ENCODE data around the gene INSRR.

The INSRR gene

GRCh38 chr1:156898161-156898566 is 39.2 kb upstream of the INSRR start:
- Histone ChIP-seq H3K36me3 (ENCODE audit: insufficient read depth, low read length) (no peaks in the 10 kb centered on the region), H3K9me3 (ENCODE audit: control insufficient read depth, insufficient read depth, low read length) (no peaks in the 10 kb centered on the region), H3K9ac (ENCODE audit: low read depth, low read length) (no peak overlapping the region), H3K4me1 (ENCODE audit: insufficient read depth, low read length) (peaks cover 36% of the 10 kb centered on the region)

GRCh38 chr1:156897078-156897825 is 38.3 kb upstream of the INSRR start:
- no peak overlapping the region for H3K9ac ChIP-seq (ENCODE audit: low read depth, low read length)
- no peaks in the 10 kb centered on the region for H3K9me3 ChIP-seq (ENCODE audit: control insufficient read depth, insufficient read depth, low read length)
- H3K4me1 ChIP-seq (ENCODE audit: insufficient read depth, low read length), result peaks cover 35% of the 10 kb centered on the region
- no peaks in the 10 kb centered on the region for H3K36me3 ChIP-seq (ENCODE audit: insufficient read depth, low read length)

GRCh38 chr1:156896490-156897033 is 37.6 kb upstream of the INSRR start:
- Histone ChIP-seq H3K9ac (ENCODE audit: low read depth, low read length) (no peak overlapping the region), H3K9me3 (ENCODE audit: control insufficient read depth, insufficient read depth, low read length) (no peaks in the 10 kb centered on the region), H3K4me1 (ENCODE audit: insufficient read depth, low read length) (peaks cover 32% of the 10 kb centered on the region), H3K36me3 (ENCODE audit: insufficient read depth, low read length) (no peaks in the 10 kb centered on the region)

GRCh38 chr1:156895927-156896326 is 37.0 kb upstream of the INSRR start:
- peaks cover 32% of the 10 kb centered on the region for H3K4me1 ChIP-seq (ENCODE audit: insufficient read depth, low read length)

GRCh38 chr1:156895455-156895812 is 36.5 kb upstream of the INSRR start:
- Histone ChIP-seq H3K9me3 (ENCODE audit: control insufficient read depth, insufficient read depth, low read length) (no peaks in the 10 kb centered on the region), H3K9ac (ENCODE audit: low read depth, low read length) (no peak overlapping the region), H3K4me1 (ENCODE audit: insufficient read depth, low read length) (peaks cover 32% of the 10 kb centered on the region), H3K36me3 (ENCODE audit: insufficient read depth, low read length) (no peaks in the 10 kb centered on the region)

More at GRCh38 chr1:156895927-156896326, 37.0 kb upstream of the INSRR start:
- Histone ChIP-seq H3K9ac (ENCODE audit: low read depth, low read length) (no peak overlapping the region), H3K36me3 (ENCODE audit: insufficient read depth, low read length) (no peaks in the 10 kb centered on the region), H3K9me3 (ENCODE audit: control insufficient read depth, insufficient read depth, low read length) (no peaks in the 10 kb centered on the region)

- Histone ChIP-seq H3K9ac (ENCODE audit: low read depth, low read length) (no peak overlapping the region; the same call in 1 of the 2 replicates), H3K4me1 (ENCODE audit: insufficient read depth, low read length) (peaks cover 32% of the 10 kb centered on the region), H3K36me3 (ENCODE audit: insufficient read depth, low read length) (no peaks in the 10 kb centered on the region), H3K9me3 (ENCODE audit: control insufficient read depth, insufficient read depth, low read length) (no peaks in the 10 kb centered on the region)
Measured at GRCh38 chr1:156894711-156895454, 36.0 kb upstream of the INSRR start.

GRCh38 chr1:156894001-156894400 is 35.1 kb upstream of the INSRR start:
- peaks cover 30% of the 10 kb centered on the region for H3K4me1 ChIP-seq (ENCODE audit: insufficient read depth, low read length)
- peak overlapping the region; percentile 65; the same call in 1 of the 2 replicates for H3K9ac ChIP-seq (ENCODE audit: low read depth, low read length)
- H3K9me3 ChIP-seq (ENCODE audit: control insufficient read depth, insufficient read depth, low read length), result no peaks in the 10 kb centered on the region
- H3K36me3 ChIP-seq (ENCODE audit: insufficient read depth, low read length), result no peaks in the 10 kb centered on the region

GRCh38 chr1:156893048-156893953 is 34.4 kb upstream of the INSRR start, which contains the start of gene PEAR1:
Gene PEAR1, plus strand, starts transcription at chr1:156893718. Its CDS starts 10,209 bp downstream, at chr1:156903927.
- H3K4me1 ChIP-seq (ENCODE audit: insufficient read depth, low read length), result peaks cover 23% of the 10 kb centered on the region
- H3K9ac ChIP-seq (ENCODE audit: low read depth, low read length), result peak within 1 kb of the TSS; percentile 65; the same call in 1 of the 2 replicates
- H3K9me3 ChIP-seq (ENCODE audit: control insufficient read depth, insufficient read depth, low read length), result no peaks in the 10 kb centered on the region
- no peaks in the 10 kb centered on the region for H3K36me3 ChIP-seq (ENCODE audit: insufficient read depth, low read length)

- peak overlapping the region; percentile 65; the same call in 1 of the 2 replicates for H3K9ac ChIP-seq (ENCODE audit: low read depth, low read length)
Measured at GRCh38 chr1:156892190-156893047, 33.5 kb upstream of the INSRR start.

GRCh38 chr1:156889802-156890580 is 31.1 kb upstream of the INSRR start:
- Histone ChIP-seq H3K36me3 (ENCODE audit: insufficient read depth, low read length) (no peaks in the 10 kb centered on the region), H3K9ac (ENCODE audit: low read depth, low read length) (no peak overlapping the region), H3K9me3 (ENCODE audit: control insufficient read depth, insufficient read depth, low read length) (no peaks in the 10 kb centered on the region), H3K4me1 (ENCODE audit: insufficient read depth, low read length) (peaks cover 20% of the 10 kb centered on the region)

More at GRCh38 chr1:156892190-156893047, 33.5 kb upstream of the INSRR start:
- H3K36me3 ChIP-seq (ENCODE audit: insufficient read depth, low read length), result no peaks in the 10 kb centered on the region
- H3K4me1 ChIP-seq (ENCODE audit: insufficient read depth, low read length), result peaks cover 14% of the 10 kb centered on the region
- no peaks in the 10 kb centered on the region for H3K9me3 ChIP-seq (ENCODE audit: control insufficient read depth, insufficient read depth, low read length)

GRCh38 chr1:156887734-156888133 is 28.8 kb upstream of the INSRR start:
- Histone ChIP-seq H3K4me1 (ENCODE audit: insufficient read depth, low read length) (peaks cover 29% of the 10 kb centered on the region), H3K9me3 (ENCODE audit: control insufficient read depth, insufficient read depth, low read length) (no peaks in the 10 kb centered on the region), H3K9ac (ENCODE audit: low read depth, low read length) (no peak overlapping the region), H3K36me3 (ENCODE audit: insufficient read depth, low read length) (no peaks in the 10 kb centered on the region)

GRCh38 chr1:156887317-156887716 is 28.4 kb upstream of the INSRR start:
- no peak overlapping the region for H3K9ac ChIP-seq (ENCODE audit: low read depth, low read length)
- H3K9me3 ChIP-seq (ENCODE audit: control insufficient read depth, insufficient read depth, low read length), result no peaks in the 10 kb centered on the region
- H3K4me1 ChIP-seq (ENCODE audit: insufficient read depth, low read length), result peaks cover 29% of the 10 kb centered on the region
- no peaks in the 10 kb centered on the region for H3K36me3 ChIP-seq (ENCODE audit: insufficient read depth, low read length)
